ENCODE measurements around the gene OR51B6.

- TF ChIP-seq POLR2A (IDR thresholded peaks at IDR 0.05) (no peak), CTCF (IDR thresholded peaks at IDR 0.05 in 4 of 5, conservative IDR thresholded peaks at IDR 0.05 in 1 of 5) (no peak)
Measured at GRCh38 chr11:5366856-5367255, 15.5 kb downstream of the OR51B6 start.

Measured in gastrocnemius medialis (tissue), 4 donors.